Mesothelial cell of epicardium (in vitro differentiated cells): ENCODE results near the gene CYP2A6. TPM values are rescaled to one million over a fixed set of nuclear protein-coding genes. Genes with fewer than 3 reads are reported as not detected.

Source experiments
- DNase-seq, 2 experiments: peaks; one replicate each; pipeline ENCODE4 v3.0.0; 2021; ENCODE audit warnings: low spot score in 2 of 2; ENCODE audit not compliant: unreplicated experiment in 2 of 2
- H3K27ac Mint-ChIP-seq: 2 replicates; pipeline ENCODE4 v1.8.0; 2021; ENCODE audit warnings: mixed read lengths
- H3K27me3 Mint-ChIP-seq: 2 replicates; pipeline ENCODE4 v1.8.0; 2021; ENCODE audit warnings: low read depth, mixed read lengths
- H3K36me3 Mint-ChIP-seq: 2 replicates; pipeline ENCODE4 v1.8.0; 2021; ENCODE audit warnings: mixed read lengths
- H3K4me1 Mint-ChIP-seq: 2 replicates; pipeline ENCODE4 v1.8.0; 2021; ENCODE audit warnings: mixed read lengths
- H3K4me3 Mint-ChIP-seq: 2 replicates; pipeline ENCODE4 v1.8.0; 2021; ENCODE audit warnings: mild to moderate bottlenecking, moderate library complexity, mixed read lengths
- H3K9me3 Mint-ChIP-seq: 2 replicates; pipeline ENCODE4 v1.8.0; 2021; ENCODE audit warnings: mixed read lengths
- CTCF ChIP-seq: fragments of 200-600 bp; sonication (generic); IDR thresholded peaks from one replicate; pipeline ENCODE4 v1.5.0; 2021; ENCODE audit warnings: antibody characterized with exemption; ENCODE audit not compliant: unreplicated experiment
- total RNA-seq: library from RNA; stranded (reverse); gene quantifications from 3 replicates; pipeline ENCODE4 v1.2.1, GENCODE V29; 2021

Gene CYP2A6
- total RNA-seq, 1 donor from 2014 or later = 0.34 TPM

- peaks cover 24% of the 10 kb centered on the region for H3K4me1 Mint-ChIP-seq
- no peak for DNase-seq
- H3K36me3 Mint-ChIP-seq = peaks cover 1% of the 10 kb centered on the region
- no peaks in the 10 kb centered on the region for H3K9me3 Mint-ChIP-seq
- H3K27ac Mint-ChIP-seq = peak overlapping the region; percentile 99
- no peak for TF ChIP-seq CTCF
- H3K27me3 Mint-ChIP-seq = no peaks in the 10 kb centered on the region
- H3K4me3 Mint-ChIP-seq = peak overlapping the region; percentile 85
Observed at GRCh38 chr19:40797166-40797962, 52.9 kb downstream of the CYP2A6 start.

Other genes with a start within 250 kb of the CYP2A6 start
- gene LTBP4, start 249.1 kb downstream of the CYP2A6 start, total RNA-seq = 341 to 364 TPM (median 344 TPM) in 3 replicates
- 35.0 to 42.5 TPM (median 39.2 TPM) in 3 replicates for gene NUMBL, start 159.8 kb downstream of the CYP2A6 start, total RNA-seq
- gene COQ8B, start 133.6 kb downstream of the CYP2A6 start, total RNA-seq = 45.9 to 58.3 TPM (median 54.8 TPM) in 3 replicates
- gene ITPKC, start 133.3 kb downstream of the CYP2A6 start, total RNA-seq = 26.2 to 28.3 TPM (median 27.0 TPM) in 3 replicates
- 14.2 to 18.4 TPM (median 15.0 TPM) in 3 replicates for gene ACTMAP, start 100.0 kb downstream of the CYP2A6 start, total RNA-seq
- gene SNRPA, start 99.2 kb downstream of the CYP2A6 start, total RNA-seq = 109 to 121 TPM (median 111 TPM) in 3 replicates
- gene MIA, start 74.9 kb downstream of the CYP2A6 start, total RNA-seq = 1.2 to 2.7 TPM (median 1.4 TPM) in 3 replicates
- gene RAB4B, start 72.2 kb downstream of the CYP2A6 start, total RNA-seq = 13.2 to 15.8 TPM (median 14.5 TPM) in 3 replicates
- gene EGLN2, start 51.3 kb downstream of the CYP2A6 start, total RNA-seq = 107 to 109 TPM (median 108 TPM) in 3 replicates
- not detected in 3 replicates for gene CYP2A7, start 31.8 kb upstream of the CYP2A6 start, total RNA-seq
- gene CYP2B6, start 140.8 kb upstream of the CYP2A6 start, total RNA-seq = not detected in 3 replicates
- not detected in 3 replicates for gene CYP2A13, start 238.0 kb upstream of the CYP2A6 start, total RNA-seq